ENCODE measurements around the gene OR6J1.

Gene OR6J1

GRCh38 chr14:22634233-22634900 lies 9.8 kb downstream of the OR6J1 start:
- Histone ChIP-seq H3K27me3 (ENCODE audit: control insufficient read depth, insufficient read depth, low read length) (no peaks in the 10 kb centered on the region), H3K9me3 (ENCODE audit: control insufficient read depth, low read length) (no peaks in the 10 kb centered on the region), H3K27ac (no peak overlapping the region), H3K4me1 (no peaks in the 10 kb centered on the region), H3K4me3 (ENCODE audit: low read depth, low read length) (no peak overlapping the region), H3K36me3 (ENCODE audit: control insufficient read depth, insufficient read depth, low read length) (no peaks in the 10 kb centered on the region), H2AFZ (no peak overlapping the region), H3K79me2 (no peaks in the 10 kb centered on the region), H3K4me2 (ENCODE audit: low read length) (no peak overlapping the region), H3K9ac (no peak overlapping the region)
- no peak for TF ChIP-seq CTCF (IDR thresholded peaks at IDR 0.05)

GRCh38 chr14:22630486-22630885 lies 13.7 kb downstream of the OR6J1 start:
- H3K79me2 ChIP-seq: no peaks in the 10 kb centered on the region
- H3K9ac ChIP-seq: no peak overlapping the region
- H3K27me3 ChIP-seq (ENCODE audit: control insufficient read depth, insufficient read depth, low read length): no peaks in the 10 kb centered on the region
- TF ChIP-seq CTCF (IDR thresholded peaks at IDR 0.05): no peak
- no peaks in the 10 kb centered on the region for H3K36me3 ChIP-seq (ENCODE audit: control insufficient read depth, insufficient read depth, low read length)
- H3K9me3 ChIP-seq (ENCODE audit: control insufficient read depth, low read length): no peaks in the 10 kb centered on the region
- H3K4me3 ChIP-seq (ENCODE audit: low read depth, low read length): no peak overlapping the region
- H3K27ac ChIP-seq: no peak overlapping the region
- no peaks in the 10 kb centered on the region for H3K4me1 ChIP-seq
- no peak overlapping the region for H3K4me2 ChIP-seq (ENCODE audit: low read length)
- no peak overlapping the region for H2AFZ ChIP-seq

- H3K4me2 ChIP-seq (ENCODE audit: low read length): no peak overlapping the region
- no peaks in the 10 kb centered on the region for H3K9me3 ChIP-seq (ENCODE audit: control insufficient read depth, low read length)
- no peaks in the 10 kb centered on the region for H3K27me3 ChIP-seq (ENCODE audit: control insufficient read depth, insufficient read depth, low read length)
- no peak overlapping the region for H3K9ac ChIP-seq
- no peaks in the 10 kb centered on the region for H3K36me3 ChIP-seq (ENCODE audit: control insufficient read depth, insufficient read depth, low read length)
- TF ChIP-seq CTCF (IDR thresholded peaks at IDR 0.05): no peak
- H3K4me1 ChIP-seq: no peaks in the 10 kb centered on the region
- H2AFZ ChIP-seq: no peak overlapping the region
- no peaks in the 10 kb centered on the region for H3K79me2 ChIP-seq
- no peak overlapping the region for H3K4me3 ChIP-seq (ENCODE audit: low read depth, low read length)
- H3K27ac ChIP-seq: no peak overlapping the region
Observed at GRCh38 chr14:22630066-22630465, 14.1 kb downstream of the OR6J1 start.

GRCh38 chr14:22629361-22629760 lies 14.8 kb downstream of the OR6J1 start:
- Histone ChIP-seq H3K27me3 (ENCODE audit: control insufficient read depth, insufficient read depth, low read length) (no peaks in the 10 kb centered on the region), H3K4me1 (no peaks in the 10 kb centered on the region), H3K36me3 (ENCODE audit: control insufficient read depth, insufficient read depth, low read length) (no peaks in the 10 kb centered on the region), H3K27ac (no peak overlapping the region), H3K9ac (no peak overlapping the region), H2AFZ (no peak overlapping the region), H3K79me2 (no peaks in the 10 kb centered on the region), H3K9me3 (ENCODE audit: control insufficient read depth, low read length) (no peaks in the 10 kb centered on the region), H3K4me3 (ENCODE audit: low read depth, low read length) (no peak overlapping the region), H3K4me2 (ENCODE audit: low read length) (no peak overlapping the region)
- no peak for TF ChIP-seq CTCF (IDR thresholded peaks at IDR 0.05)

Measured in parathyroid adenoma (tissue), 2 donors.